PC-3 (cell line): ENCODE data around the gene CSRP3.

ENCODE experiments used
- CTCF ChIP-seq: fragments of 300-600 bp; sonication (generic); conservative IDR thresholded peaks from 2 replicates; pipeline ENCODE4 v1.5.1; 2017; ENCODE audit warnings: antibody characterized with exemption, low read depth, mild to moderate bottlenecking, low read length
- EZH2 ChIP-seq: fragments of 300-600 bp; sonication (generic); IDR thresholded peaks from one replicate; pipeline ENCODE4 v1.6.1; 2017; ENCODE audit warnings: antibody characterized with exemption, mild to moderate bottlenecking, low read length; ENCODE audit not compliant: unreplicated experiment
- EZH2phosphoT487 ChIP-seq: fragments of 300-600 bp; sonication (generic); IDR thresholded peaks from 2 replicates; pipeline ENCODE4 v1.6.1; 2018; ENCODE audit warnings: mild to moderate bottlenecking, antibody characterized with exemption, low read length, borderline replicate concordance

DNA sequence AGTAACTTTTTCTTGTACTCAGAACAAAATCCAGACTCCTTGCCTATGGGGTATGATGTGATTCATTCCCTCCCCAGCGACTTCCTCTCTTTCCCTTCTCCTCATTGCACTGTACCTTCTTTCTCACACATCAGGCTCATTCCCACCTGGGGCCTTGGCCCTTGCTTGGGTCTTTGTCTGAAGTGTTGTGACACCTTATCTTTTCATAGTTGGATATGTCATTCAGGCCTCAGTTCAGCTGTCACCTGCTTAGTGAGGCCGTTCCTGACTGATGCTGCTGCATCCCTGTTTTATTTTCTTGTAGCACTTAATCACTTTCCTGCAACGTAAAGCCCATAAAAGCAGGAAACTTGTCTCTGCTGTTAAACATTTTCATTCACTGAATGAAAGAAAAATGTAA, 44.9 kb downstream of the CSRP3 start:
- TF ChIP-seq CTCF (no peak), EZH2 (no peak), EZH2phosphoT487 (no peak)
